ENCODE data around the gene ERCC6L.

DNA sequence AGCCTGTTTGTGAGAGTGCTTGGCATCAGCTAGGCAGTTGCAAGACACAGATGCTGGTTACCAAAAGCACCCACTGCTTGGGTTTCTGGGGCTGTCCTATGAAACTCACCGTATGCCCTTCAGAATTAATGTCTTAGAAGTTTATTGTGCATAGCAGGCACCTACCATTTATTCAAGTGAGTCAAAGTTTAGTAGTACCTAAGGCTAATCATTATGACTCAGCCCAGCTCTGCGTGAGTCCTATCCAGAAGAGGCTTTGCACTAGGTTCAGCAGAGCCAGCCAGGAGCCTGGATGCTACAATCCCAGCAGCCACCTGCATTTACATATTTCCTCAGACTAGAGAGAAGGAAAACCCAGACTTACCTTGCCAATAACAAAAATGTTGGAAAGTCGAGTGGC is 34.0 kb upstream of the ERCC6L start:
- TF ChIP-seq, protein P1, sequence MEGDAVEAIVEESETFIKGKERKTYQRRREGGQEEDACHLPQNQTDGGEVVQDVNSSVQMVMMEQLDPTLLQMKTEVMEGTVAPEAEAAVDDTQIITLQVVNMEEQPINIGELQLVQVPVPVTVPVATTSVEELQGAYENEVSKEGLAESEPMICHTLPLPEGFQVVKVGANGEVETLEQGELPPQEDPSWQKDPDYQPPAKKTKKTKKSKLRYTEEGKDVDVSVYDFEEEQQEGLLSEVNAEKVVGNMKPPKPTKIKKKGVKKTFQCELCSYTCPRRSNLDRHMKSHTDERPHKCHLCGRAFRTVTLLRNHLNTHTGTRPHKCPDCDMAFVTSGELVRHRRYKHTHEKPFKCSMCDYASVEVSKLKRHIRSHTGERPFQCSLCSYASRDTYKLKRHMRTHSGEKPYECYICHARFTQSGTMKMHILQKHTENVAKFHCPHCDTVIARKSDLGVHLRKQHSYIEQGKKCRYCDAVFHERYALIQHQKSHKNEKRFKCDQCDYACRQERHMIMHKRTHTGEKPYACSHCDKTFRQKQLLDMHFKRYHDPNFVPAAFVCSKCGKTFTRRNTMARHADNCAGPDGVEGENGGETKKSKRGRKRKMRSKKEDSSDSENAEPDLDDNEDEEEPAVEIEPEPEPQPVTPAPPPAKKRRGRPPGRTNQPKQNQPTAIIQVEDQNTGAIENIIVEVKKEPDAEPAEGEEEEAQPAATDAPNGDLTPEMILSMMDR (IDR thresholded peaks at IDR 0.05), result no peak
- no peak for TF ChIP-seq POLR2A (IDR thresholded peaks at IDR 0.05)
